WI38 (cell line): ENCODE results near the gene IGHMBP2.

Experiments used
- H3K4me3 ChIP-seq: 2 replicates; pipeline ENCODE4 v1.5.1; 2011; ENCODE audit warnings: low read depth, mild to moderate bottlenecking, control low read depth, low read length
- CTCF ChIP-seq: IDR thresholded peaks from 2 replicates; pipeline ENCODE4 v1.5.1; 2012; ENCODE audit warnings: low read depth, mild to moderate bottlenecking, control low read depth, low read length

The IGHMBP2 gene

GRCh38 chr11:68936676-68937620, 33.3 kb downstream of the IGHMBP2 start:
- TF ChIP-seq CTCF: no peak
- H3K4me3 ChIP-seq: no peak overlapping the region

GRCh38 chr11:68938088-68938487, 34.4 kb downstream of the IGHMBP2 start:
- no peak overlapping the region for H3K4me3 ChIP-seq
- no peak for TF ChIP-seq CTCF

GRCh38 chr11:68938816-68939582, 35.3 kb downstream of the IGHMBP2 start:
- no peak for TF ChIP-seq CTCF
- no peak overlapping the region for H3K4me3 ChIP-seq

- H3K4me3 ChIP-seq: no peak overlapping the region
- TF ChIP-seq CTCF: no peak
Measured at GRCh38 chr11:68939583-68940555, 36.2 kb downstream of the IGHMBP2 start.

GRCh38 chr11:68940651-68941323, 37.1 kb downstream of the IGHMBP2 start:
- H3K4me3 ChIP-seq: no peak overlapping the region
- TF ChIP-seq CTCF: no peak

DNA sequence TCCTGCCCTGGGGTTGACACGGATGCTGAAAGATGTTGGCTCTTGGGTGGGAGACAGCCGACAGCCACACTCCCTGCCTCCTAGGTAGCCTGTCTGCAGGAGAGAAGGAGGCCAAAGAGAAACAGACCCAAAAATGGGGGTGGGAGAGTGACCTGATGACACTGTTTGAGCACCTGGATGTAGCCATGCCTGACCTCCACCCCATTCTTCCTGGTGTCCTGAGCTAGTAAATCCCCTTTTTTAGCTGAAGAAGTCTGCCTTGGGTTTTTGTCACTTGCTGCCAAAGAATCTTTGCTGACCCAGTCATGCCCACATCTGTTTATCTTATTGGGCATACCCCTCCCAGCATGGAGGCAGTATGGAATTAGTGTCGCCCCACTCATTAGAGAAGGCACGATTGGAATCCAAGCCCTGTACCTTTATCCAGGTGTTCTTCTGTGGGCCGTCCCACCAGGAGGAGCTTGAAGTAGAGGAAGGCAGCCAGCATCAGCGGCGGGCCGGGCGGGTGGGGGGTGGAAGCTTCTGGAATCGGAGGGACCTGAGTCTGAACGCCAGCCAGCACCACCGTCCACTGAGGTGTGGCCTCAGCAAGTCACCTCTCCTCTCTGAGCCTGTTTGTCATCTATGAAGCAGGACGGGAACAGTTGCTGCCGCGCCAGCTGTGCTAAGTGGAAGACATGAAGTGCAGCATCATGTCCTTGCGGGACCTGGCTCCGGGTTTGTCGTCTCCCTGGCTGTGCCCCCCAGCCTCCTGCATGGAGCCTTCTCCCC, 37.8 kb downstream of the IGHMBP2 start:
- TF ChIP-seq CTCF: no peak
- no peak overlapping the region for H3K4me3 ChIP-seq
